ENCODE results near the gene BCAN. TPM values are rescaled to one million over a fixed set of nuclear protein-coding genes. Genes with fewer than 3 reads are reported as not detected.

Gene BCAN
- total RNA-seq, 6 experiments from 2014 or later, result not detected

- H3K4me1 Mint-ChIP-seq (ENCODE audit: low read depth), result peaks cover 14% of the 10 kb centered on the region
- H3K4me3 Mint-ChIP-seq, result no peak overlapping the region
- no peaks in the 10 kb centered on the region for H3K9me3 Mint-ChIP-seq
- peaks cover 55% of the 10 kb centered on the region for H3K27me3 Mint-ChIP-seq (ENCODE audit: insufficient read depth)
- H3K27ac Mint-ChIP-seq, result no peak overlapping the region
- DNase-seq, result no peak
- no peaks in the 10 kb centered on the region for H3K36me3 Mint-ChIP-seq (ENCODE audit: low read depth)
- no peak for TF ChIP-seq CTCF (IDR thresholded peaks at IDR 0.05)
Measured at GRCh38 chr1:156652131-156652991, 10.4 kb downstream of the BCAN start.

- Mint-ChIP-seq H3K4me1 (ENCODE audit: low read depth) (peaks cover 17% of the 10 kb centered on the region), H3K9me3 (no peaks in the 10 kb centered on the region), H3K36me3 (ENCODE audit: low read depth) (no peaks in the 10 kb centered on the region), H3K27ac (no peak overlapping the region), H3K4me3 (no peak overlapping the region), H3K27me3 (ENCODE audit: insufficient read depth) (peaks cover 51% of the 10 kb centered on the region)
- no peak for DNase-seq
- TF ChIP-seq CTCF (IDR thresholded peaks at IDR 0.05), result no peak
Measured at GRCh38 chr1:156652992-156653355, 11.1 kb downstream of the BCAN start.

GRCh38 chr1:156654700-156655099, 12.8 kb downstream of the BCAN start:
- Mint-ChIP-seq H3K4me3 (no peak overlapping the region), H3K9me3 (no peaks in the 10 kb centered on the region), H3K36me3 (ENCODE audit: low read depth) (no peaks in the 10 kb centered on the region), H3K27ac (no peak overlapping the region), H3K27me3 (ENCODE audit: insufficient read depth) (peaks cover 41% of the 10 kb centered on the region), H3K4me1 (ENCODE audit: low read depth) (peaks cover 23% of the 10 kb centered on the region)
- no peak for TF ChIP-seq CTCF (IDR thresholded peaks at IDR 0.05)
- DNase-seq, result no peak

GRCh38 chr1:156655151-156655903, 13.4 kb downstream of the BCAN start:
- Mint-ChIP-seq H3K36me3 (ENCODE audit: low read depth) (no peaks in the 10 kb centered on the region), H3K4me1 (ENCODE audit: low read depth) (peaks cover 29% of the 10 kb centered on the region), H3K27me3 (ENCODE audit: insufficient read depth) (peaks cover 38% of the 10 kb centered on the region), H3K27ac (no peak overlapping the region), H3K4me3 (no peak overlapping the region), H3K9me3 (no peaks in the 10 kb centered on the region)
- DNase-seq, result no peak
- TF ChIP-seq CTCF (IDR thresholded peaks at IDR 0.05), result no peak

GRCh38 chr1:156655904-156656516, 14.1 kb downstream of the BCAN start:
- no peaks in the 10 kb centered on the region for H3K36me3 Mint-ChIP-seq (ENCODE audit: low read depth)
- no peak for TF ChIP-seq CTCF (IDR thresholded peaks at IDR 0.05)
- H3K9me3 Mint-ChIP-seq, result no peaks in the 10 kb centered on the region
- no peak overlapping the region for H3K27ac Mint-ChIP-seq
- no peak for DNase-seq
- H3K4me3 Mint-ChIP-seq, result no peak overlapping the region
- peaks cover 36% of the 10 kb centered on the region for H3K4me1 Mint-ChIP-seq (ENCODE audit: low read depth)
- H3K27me3 Mint-ChIP-seq (ENCODE audit: insufficient read depth), result peaks cover 32% of the 10 kb centered on the region
